Spleen (tissue), 11 donors: ENCODE results near the gene OR2T6. TPM values are rescaled to one million over a fixed set of nuclear protein-coding genes. Genes with fewer than 3 reads are reported as not detected.

Experiments used
- DNase-seq: peaks from one replicate; pipeline ENCODE4 v3.0.0-alpha.2; 2020
- H3K27ac ChIP-seq, 8 donors: fragments of 200-600 bp; sonication (generic) in 7 of 8; 1 replicate in 4 of 8; 2 replicates in 4 of 8; pipeline versions ENCODE4 v1.5.0 to v1.8.0; 2016 to 2021; ENCODE audit warnings: inconsistent platforms in 4 of 8, mild to moderate bottlenecking in 4 of 8, moderate library complexity in 1 of 8
- H3K27me3 ChIP-seq, 7 donors: fragments of 200-600 bp; sonication (generic) in 6 of 7; replicated peaks in 1 of 7; 1 replicate in 4 of 7; 2 replicates in 3 of 7; pipeline versions ENCODE4 v1.5.0 to v1.8.0; 2016 to 2021; ENCODE audit warnings: inconsistent platforms in 3 of 7, mild to moderate bottlenecking in 1 of 7
- H3K36me3 ChIP-seq, 6 donors: fragments of 200-600 bp; sonication (generic) in 5 of 6; 1 replicate in 4 of 6; 2 replicates in 2 of 6; pipeline versions ENCODE4 v1.5.0 to v1.8.0; 2016 to 2021; ENCODE audit warnings: inconsistent platforms in 2 of 6
- H3K4me1 ChIP-seq, 6 donors: fragments of 200-600 bp; sonication (generic) in 5 of 6; 1 replicate in 3 of 6; 2 replicates in 3 of 6; pipeline versions ENCODE4 v1.5.0 to v1.8.0; 2016 to 2021; ENCODE audit warnings: inconsistent platforms in 3 of 6
- H3K4me3 ChIP-seq, 8 donors: fragments of 200-600 bp; sonication (generic) in 7 of 8; 1 replicate in 4 of 8; 2 replicates in 4 of 8; pipeline versions ENCODE4 v1.5.0 to v1.8.0; 2016 to 2021; ENCODE audit warnings: inconsistent platforms in 4 of 8, mild to moderate bottlenecking in 4 of 8, moderate library complexity in 2 of 8
- H3K9me3 ChIP-seq, 8 donors: fragments of 200-600 bp; sonication (generic) in 7 of 8; 1 replicate in 4 of 8; 2 replicates in 4 of 8; pipeline versions ENCODE4 v1.5.0 to v1.8.0; 2016 to 2021; ENCODE audit warnings: inconsistent platforms in 4 of 8
- POLR2A ChIP-seq, 3 donors: fragments of 450-650 bp; IDR thresholded peaks; one replicate each; pipeline ENCODE4 v1.5.1; 2017; ENCODE audit warnings: antibody characterized with exemption in 3 of 3, mild to moderate bottlenecking in 1 of 3
- POLR2AphosphoS5 ChIP-seq, 3 donors: sonication (generic); formaldehyde crosslinking; IDR thresholded peaks; one replicate each; pipeline ENCODE4 v1.5.1; 2017; ENCODE audit warnings: antibody characterized with exemption in 3 of 3
- WGBS, 5 donors: extraction: QIAGEN DNeasy Blood & Tissue Kit in 3 of 5; methylation state at CpG; one replicate each; pipeline versions ENCODE4 v1.1.5 to v1.1.7; 2013 to 2018; 5-methylcytosine and 5-hydroxymethylcytosine counted together
- intact Hi-C: fragments of 100-400 bp; cut with DNase I; formaldehyde crosslinking; loops from one replicate; pipeline ENCODE4 v1.15.0; 2023; ENCODE audit warnings: low total_unique reads
- polyA plus RNA-seq, 3 donors: library from polyadenylated mRNA; stranded (reverse); fragments of 200-250 nt; gene quantifications; one replicate each; pipeline ENCODE4 v1.2.1, GENCODE V29; 2013
- total RNA-seq, 7 donors: library from RNA; depleted of rRNA in 3 of 7; stranded (reverse); fragments of >200 nt in 3 of 7; fragmentation: NEBNext Ultra II Directional in 4 of 7; extraction: Animal tissue kit (Norgen Biotek cat#: 25700) in 4 of 7; gene quantifications; one replicate each; pipeline versions ENCODE4 v1.1.0 to v1.2.1, GENCODE V29; 2016 to 2021
- TF ChIP-seq, protein P1 (sequence below), 11 experiments: fragments of 200-600 bp in 7 of 11; fragments of 450-650 bp in 4 of 11; sonication (generic) in 4 of 11; IDR thresholded peaks in 8 of 11; conservative IDR thresholded peaks in 3 of 11; 1 replicate in 7 of 11; 2 replicates in 4 of 11; pipeline versions ENCODE4 v1.4.0 to v1.8.0; 2016 to 2021; ENCODE audit warnings: antibody characterized with exemption in 11 of 11, inconsistent platforms in 4 of 11, mild to moderate bottlenecking in 1 of 11
- donor health status: healthy with polysubstance abuse.
- donor health status: DM: no; HTN: no; CAD: no; lungs with moderate emphysema.
- donor health status: DM: no; HTN: no; CAD: no.
- donor health status: Bipolar disorder and iron deficiency.
- donor health status: healthy.
- donor health status: DM: no; HTN: no; CAD: no.
- donor health status: DM: yes; HTN: yes; CAD: no.

Gene OR2T6
- total and polyA plus RNA-seq, 10 donors, result not detected

DNA sequence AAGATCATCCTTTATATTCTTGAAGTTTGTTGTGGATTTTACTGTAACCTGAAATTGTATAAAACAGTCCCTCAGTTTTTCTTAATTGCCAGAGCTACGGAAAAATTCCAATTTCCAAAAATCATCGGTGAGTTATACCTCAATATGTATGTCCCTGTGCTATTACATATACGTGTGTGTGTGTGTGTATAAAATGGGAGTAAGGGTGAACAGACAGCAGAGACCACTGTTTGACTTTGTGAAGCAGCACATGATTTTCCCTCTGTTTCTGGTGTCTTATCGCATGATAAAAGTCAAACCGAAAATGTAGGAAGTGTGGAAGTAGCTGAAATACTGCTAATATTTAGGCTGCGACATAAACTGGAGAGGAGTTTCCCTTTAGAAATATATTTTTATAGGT, 28.5 kb downstream of the OR2T6 start:
- no peaks in the 10 kb centered on the region for H3K27me3 ChIP-seq
- intact Hi-C loops, result no loop called here
- DNase-seq, result no peak
- no peaks in the 10 kb centered on the region for H3K4me1 ChIP-seq
- WGBS, 5 donors, result 86 to 94% (median 87%) methylated on average over 6 of the region's 6 CpGs
- no peak overlapping the region for H3K27ac ChIP-seq
- H3K9me3 ChIP-seq, result peaks cover 0 to under 1% (median 0%) of the 10 kb centered on the region in 8 donors
- H3K36me3 ChIP-seq, result no peaks in the 10 kb centered on the region
- H3K4me3 ChIP-seq, result no peak overlapping the region
- no peak for TF ChIP-seq POLR2AphosphoS5 (IDR thresholded peaks at IDR 0.05)
- no peak for TF ChIP-seq POLR2A (IDR thresholded peaks at IDR 0.05)
- TF ChIP-seq, protein P1, sequence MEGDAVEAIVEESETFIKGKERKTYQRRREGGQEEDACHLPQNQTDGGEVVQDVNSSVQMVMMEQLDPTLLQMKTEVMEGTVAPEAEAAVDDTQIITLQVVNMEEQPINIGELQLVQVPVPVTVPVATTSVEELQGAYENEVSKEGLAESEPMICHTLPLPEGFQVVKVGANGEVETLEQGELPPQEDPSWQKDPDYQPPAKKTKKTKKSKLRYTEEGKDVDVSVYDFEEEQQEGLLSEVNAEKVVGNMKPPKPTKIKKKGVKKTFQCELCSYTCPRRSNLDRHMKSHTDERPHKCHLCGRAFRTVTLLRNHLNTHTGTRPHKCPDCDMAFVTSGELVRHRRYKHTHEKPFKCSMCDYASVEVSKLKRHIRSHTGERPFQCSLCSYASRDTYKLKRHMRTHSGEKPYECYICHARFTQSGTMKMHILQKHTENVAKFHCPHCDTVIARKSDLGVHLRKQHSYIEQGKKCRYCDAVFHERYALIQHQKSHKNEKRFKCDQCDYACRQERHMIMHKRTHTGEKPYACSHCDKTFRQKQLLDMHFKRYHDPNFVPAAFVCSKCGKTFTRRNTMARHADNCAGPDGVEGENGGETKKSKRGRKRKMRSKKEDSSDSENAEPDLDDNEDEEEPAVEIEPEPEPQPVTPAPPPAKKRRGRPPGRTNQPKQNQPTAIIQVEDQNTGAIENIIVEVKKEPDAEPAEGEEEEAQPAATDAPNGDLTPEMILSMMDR (IDR thresholded peaks at IDR 0.05 in 8 of 11, conservative IDR thresholded peaks at IDR 0.05 in 3 of 11), result no peak

DNA sequence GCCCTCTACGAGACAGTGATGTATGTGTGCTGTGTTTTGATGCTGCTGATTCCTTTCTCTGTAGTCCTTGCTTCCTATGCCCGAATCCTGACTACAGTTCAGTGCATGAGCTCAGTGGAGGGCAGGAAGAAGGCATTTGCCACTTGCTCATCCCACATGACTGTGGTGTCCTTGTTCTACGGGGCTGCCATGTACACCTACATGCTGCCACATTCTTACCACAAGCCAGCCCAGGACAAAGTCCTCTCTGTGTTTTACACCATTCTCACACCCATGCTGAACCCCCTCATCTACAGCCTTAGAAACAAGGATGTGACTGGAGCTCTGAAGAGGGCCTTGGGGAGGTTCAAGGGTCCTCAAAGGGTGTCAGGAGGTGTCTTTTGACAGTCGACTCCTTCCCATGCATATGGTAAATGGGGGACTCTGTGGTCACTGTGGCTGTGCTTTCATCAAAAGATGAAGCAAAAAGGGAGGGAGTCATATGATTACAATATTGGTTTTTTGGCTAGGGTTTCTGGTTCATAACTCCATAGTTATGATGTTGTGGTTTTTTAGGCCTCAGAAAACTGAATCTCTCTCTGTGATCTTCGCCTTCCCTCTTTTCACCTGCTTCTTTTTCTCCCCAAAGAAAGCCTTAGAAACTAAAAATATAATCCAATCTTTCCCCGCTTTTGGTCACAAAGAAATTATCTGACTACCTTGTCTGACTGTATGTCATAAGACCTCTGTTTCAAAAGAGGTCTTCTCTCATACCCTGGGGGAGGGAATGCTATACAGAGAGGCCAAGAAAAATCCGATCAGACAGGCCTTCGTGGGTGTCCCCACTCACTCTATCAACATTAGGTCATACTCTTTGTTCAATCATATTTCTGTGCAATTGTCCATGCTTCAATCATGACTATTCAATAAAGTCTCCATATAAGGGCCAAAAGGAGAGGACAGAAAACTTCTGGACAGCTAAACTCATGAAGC, 31.5 kb downstream of the OR2T6 start:
- H3K27ac ChIP-seq, result no peak overlapping the region
- peaks cover 0 to 26% (median 20%) of the 10 kb centered on the region in 8 donors for H3K9me3 ChIP-seq
- intact Hi-C loops, result no loop called here
- 61 to 75% (median 71%) methylated on average over 8 of the region's 8 CpGs for WGBS, 5 donors
- no peaks in the 10 kb centered on the region for H3K27me3 ChIP-seq
- no peak overlapping the region for H3K4me3 ChIP-seq
- no peaks in the 10 kb centered on the region for H3K36me3 ChIP-seq
- TF ChIP-seq, protein P1 (IDR thresholded peaks at IDR 0.05 in 8 of 11, conservative IDR thresholded peaks at IDR 0.05 in 3 of 11), result no peak
- no peak for TF ChIP-seq POLR2AphosphoS5 (IDR thresholded peaks at IDR 0.05)
- TF ChIP-seq POLR2A (IDR thresholded peaks at IDR 0.05), result no peak
- no peak for DNase-seq
- no peaks in the 10 kb centered on the region for H3K4me1 ChIP-seq

DNA sequence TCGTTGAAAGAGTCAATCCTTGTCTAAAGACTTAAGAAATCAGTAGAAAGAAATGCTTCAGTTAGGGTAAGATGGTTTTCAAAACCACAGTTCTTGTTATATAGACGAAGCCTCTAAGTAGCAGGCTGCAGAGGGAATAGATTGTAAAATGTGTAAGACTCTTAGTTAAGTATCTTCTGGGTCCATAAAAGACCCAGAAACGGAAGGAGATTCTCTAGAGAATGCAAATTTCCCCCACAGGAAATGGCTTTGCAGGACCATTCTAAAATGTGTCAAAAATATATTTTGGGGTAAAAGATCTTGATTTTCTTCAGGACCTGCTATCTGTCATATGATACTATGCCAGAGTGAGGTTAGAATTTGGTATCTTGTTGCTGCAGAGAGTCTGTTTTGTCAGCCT, 40.7 kb downstream of the OR2T6 start:
- DNase-seq, result no peak
- Histone ChIP-seq H3K4me3 (no peak overlapping the region), H3K27me3 (no peaks in the 10 kb centered on the region), H3K36me3 (no peaks in the 10 kb centered on the region), H3K9me3 (peaks cover 0 to 36% (median 21%) of the 10 kb centered on the region in 8 donors), H3K4me1 (peaks cover 0 to 2% (median 0%) of the 10 kb centered on the region in 6 donors), H3K27ac (no peak overlapping the region)
- intact Hi-C loops, result no loop called here
- TF ChIP-seq, protein P1 (IDR thresholded peaks at IDR 0.05 in 8 of 11, conservative IDR thresholded peaks at IDR 0.05 in 3 of 11), result no peak
- TF ChIP-seq POLR2AphosphoS5 (IDR thresholded peaks at IDR 0.05) (no peak), POLR2A (IDR thresholded peaks at IDR 0.05) (no peak)
- WGBS, 5 donors, result 52 to 66% (median 53%) methylated on average over 3 of the region's 3 CpGs

DNA sequence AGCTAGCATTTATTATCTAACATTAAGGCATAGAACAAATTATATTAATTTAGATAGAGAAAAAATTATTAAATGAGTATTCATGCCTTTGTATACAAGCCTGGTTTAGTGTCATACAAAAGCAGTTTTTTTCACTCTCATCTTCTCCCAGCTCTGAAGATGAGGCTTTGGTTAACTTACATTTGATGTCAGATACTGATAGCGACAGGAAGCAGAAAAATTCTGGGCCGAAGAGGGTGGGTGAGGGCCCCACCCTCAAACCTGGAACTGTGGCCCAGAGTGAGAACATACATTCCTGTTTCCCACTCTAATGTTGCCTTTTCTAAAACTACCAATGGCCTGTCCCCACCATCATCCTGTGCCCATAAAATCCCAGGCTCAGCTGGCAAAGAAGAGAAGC, 42.3 kb downstream of the OR2T6 start:
- peaks cover 0 to 43% (median 26%) of the 10 kb centered on the region in 8 donors for H3K9me3 ChIP-seq
- H3K27me3 ChIP-seq, result no peaks in the 10 kb centered on the region
- H3K27ac ChIP-seq, result no peak overlapping the region
- DNase-seq, result no peak
- no peak for TF ChIP-seq POLR2AphosphoS5 (IDR thresholded peaks at IDR 0.05)
- TF ChIP-seq POLR2A (IDR thresholded peaks at IDR 0.05), result no peak
- TF ChIP-seq, protein P1 (IDR thresholded peaks at IDR 0.05 in 8 of 11, conservative IDR thresholded peaks at IDR 0.05 in 3 of 11), result no peak
- peaks cover 0 to 2% (median 0%) of the 10 kb centered on the region in 6 donors for H3K4me1 ChIP-seq
- H3K36me3 ChIP-seq, result no peaks in the 10 kb centered on the region
- no peak overlapping the region for H3K4me3 ChIP-seq
- 73 to 83% (median 76%) methylated on average over 2 of the region's 2 CpGs for WGBS, 5 donors
- intact Hi-C loops, result no loop called here
